Panc1 (cell line): ENCODE measurements around the gene STAM. TPM values are rescaled to one million over a fixed set of nuclear protein-coding genes. Genes with fewer than 3 reads are reported as not detected.

Experiments
- ATAC-seq: fragments of 200-7000 bp; cut with Tn5 transposase; 2 replicates; pipeline ENCODE4 v1.9.1; 2020; ENCODE audit warnings: mild to moderate bottlenecking, moderate library complexity
- BruUV-seq: library from RNA; stranded (reverse); fragments of 400-500 nt; replicated peaks from 2 replicates; lab custom pipeline; 2021; lab: Mats Ljungman, UMichigan
- CTCF ChIA-PET: fragments of 300-600 bp; sonication (Branson Sonifier 250); formaldehyde crosslinking; loops from one replicate; lab custom pipeline; 2022; ENCODE audit warnings: antibody characterized with exemption; lab: Charles Lee
- POLR2A ChIA-PET: fragments of 300-600 bp; sonication (Branson Sonifier 250); formaldehyde crosslinking; loops from one replicate; lab custom pipeline; 2022; ENCODE audit warnings: antibody characterized with exemption; lab: Charles Lee
- DNase-seq: peaks from one replicate; pipeline ENCODE4 v3.0.0-alpha.2; 2010; ENCODE audit warnings: low read depth, low spot score
- H3K27ac ChIP-seq: 2 replicates; pipeline ENCODE4 v1.5.1; 2011; ENCODE audit warnings: mild to moderate bottlenecking, low read length, inconsistent platforms
- H3K27me3 ChIP-seq: fragments of 200-500 bp; sonication (Bioruptor generic); 2 replicates; pipeline ENCODE4 v1.6.0; 2014; ENCODE audit warnings: low read length, inconsistent platforms; ENCODE audit not compliant: control insufficient read depth, insufficient read depth
- H3K36me3 ChIP-seq: fragments of 200-500 bp; sonication (Bioruptor generic); 2 replicates; pipeline ENCODE4 v1.5.1; 2014; ENCODE audit warnings: inconsistent platforms, mild to moderate bottlenecking, low read length, moderate library complexity; ENCODE audit not compliant: control insufficient read depth, insufficient read depth
- H3K4me1 ChIP-seq: 2 replicates; pipeline ENCODE4 v1.5.1; 2011; ENCODE audit warnings: inconsistent platforms, mild to moderate bottlenecking, low read length, moderate library complexity; ENCODE audit not compliant: control insufficient read depth, insufficient read depth
- H3K4me3 ChIP-seq, 2 experiments: 2 replicates each; pipeline ENCODE4 v1.5.1; 2011 to 2012; ENCODE audit warnings: low read depth in 2 of 2, low read length in 2 of 2, mild to moderate bottlenecking in 2 of 2, inconsistent platforms in 1 of 2, moderate library complexity in 1 of 2
- H3K9me3 ChIP-seq: fragments of 200-500 bp; sonication (Bioruptor generic); 2 replicates; pipeline ENCODE4 v1.5.1; 2014; ENCODE audit warnings: low read depth, mild to moderate bottlenecking, inconsistent platforms, low read length, moderate library complexity; ENCODE audit not compliant: control insufficient read depth, insufficient read depth
- POLR2AphosphoS5 ChIP-seq: IDR thresholded peaks from 2 replicates; pipeline ENCODE4 v1.6.1; 2012; ENCODE audit warnings: mild to moderate bottlenecking, low read depth, low read length, moderate library complexity
- SIN3A ChIP-seq: IDR thresholded peaks from 2 replicates; pipeline ENCODE4 v1.6.1; 2012; ENCODE audit warnings: low read depth, mild to moderate bottlenecking, low read length, moderate library complexity, borderline replicate concordance; ENCODE audit not compliant: insufficient read depth
- TCF7L2 ChIP-seq: IDR thresholded peaks from 2 replicates; pipeline ENCODE4 v1.6.1; 2011; ENCODE audit warnings: mild to moderate bottlenecking, low read depth, low read length, inconsistent platforms
- in situ Hi-C: cut with HindIII; loops from 2 replicates; pipeline ENCODE4 v1.10.0; 2016; ENCODE audit warnings: low sequenced_read_pairs, low pct_unique_long_range_greater_than_20kb
- intact Hi-C: fragments of 100-400 bp; cut with micrococcal nuclease; formaldehyde crosslinking; loops from one replicate; pipeline ENCODE4 v1.10.0; 2022; ENCODE audit not compliant: unreplicated experiment
- total RNA-seq: library from RNA; stranded (reverse); gene quantifications from one replicate; pipeline ENCODE4 v1.2.1, GENCODE V29; 2021; ENCODE audit not compliant: unreplicated experiment
- TF ChIP-seq, protein P1 (sequence below), 2 experiments: IDR thresholded peaks; 2 replicates each; pipeline ENCODE4 v1.6.1; 2011 to 2012; ENCODE audit warnings: low read depth in 2 of 2, control low read depth in 1 of 2, low read length in 1 of 2, mild to moderate bottlenecking in 1 of 2, moderate library complexity in 1 of 2; ENCODE audit not compliant: insufficient read depth in 1 of 2
- TF ChIP-seq, protein P2 (sequence below): fragments of 450-650 bp; IDR thresholded peaks from 2 replicates; pipeline ENCODE4 v1.5.1; 2017; ENCODE audit warnings: mild to moderate bottlenecking

The STAM gene
- total RNA-seq, 1 experiment from 2014 or later: 18.9 TPM

DNA sequence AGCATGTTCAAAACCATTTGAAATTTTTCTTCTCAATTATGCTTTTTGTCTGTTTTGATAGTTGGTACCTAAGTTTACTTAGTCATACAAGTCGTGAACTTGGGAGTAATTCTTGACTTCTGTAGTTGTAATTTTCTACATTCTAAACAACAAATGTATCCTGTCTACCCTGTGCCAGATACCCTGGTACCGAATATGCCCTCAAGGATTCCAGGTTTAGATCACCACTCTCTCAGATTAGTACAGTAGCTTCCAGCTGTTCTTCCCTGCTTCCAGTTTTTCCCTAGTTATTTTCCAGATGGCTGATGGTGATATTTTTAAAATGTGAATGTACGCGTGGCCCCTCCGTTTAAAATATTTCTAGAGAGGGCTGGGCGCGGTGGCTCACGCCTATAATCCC is 6.5 kb downstream of the STAM start:
- ChIA-PET POLR2A (no interaction called here), CTCF (no interaction called here)
- in situ Hi-C loops: no loop called here
- Histone ChIP-seq H3K36me3 (no peaks in the 10 kb centered on the region), H3K27ac (no peak overlapping the region), H3K9me3 (peaks cover 8% of the 10 kb centered on the region; the same call in 1 of the 2 replicates), H3K27me3 (no peaks in the 10 kb centered on the region), H3K4me3 (no peak overlapping the region), H3K4me1 (peaks cover 20% of the 10 kb centered on the region; the same call in 1 of the 2 replicates)
- ATAC-seq (no peak), DNase-seq (no peak)
- intact Hi-C loops: no loop called here
- no TSS peak for BruUV-seq
- TF ChIP-seq, protein P1, sequence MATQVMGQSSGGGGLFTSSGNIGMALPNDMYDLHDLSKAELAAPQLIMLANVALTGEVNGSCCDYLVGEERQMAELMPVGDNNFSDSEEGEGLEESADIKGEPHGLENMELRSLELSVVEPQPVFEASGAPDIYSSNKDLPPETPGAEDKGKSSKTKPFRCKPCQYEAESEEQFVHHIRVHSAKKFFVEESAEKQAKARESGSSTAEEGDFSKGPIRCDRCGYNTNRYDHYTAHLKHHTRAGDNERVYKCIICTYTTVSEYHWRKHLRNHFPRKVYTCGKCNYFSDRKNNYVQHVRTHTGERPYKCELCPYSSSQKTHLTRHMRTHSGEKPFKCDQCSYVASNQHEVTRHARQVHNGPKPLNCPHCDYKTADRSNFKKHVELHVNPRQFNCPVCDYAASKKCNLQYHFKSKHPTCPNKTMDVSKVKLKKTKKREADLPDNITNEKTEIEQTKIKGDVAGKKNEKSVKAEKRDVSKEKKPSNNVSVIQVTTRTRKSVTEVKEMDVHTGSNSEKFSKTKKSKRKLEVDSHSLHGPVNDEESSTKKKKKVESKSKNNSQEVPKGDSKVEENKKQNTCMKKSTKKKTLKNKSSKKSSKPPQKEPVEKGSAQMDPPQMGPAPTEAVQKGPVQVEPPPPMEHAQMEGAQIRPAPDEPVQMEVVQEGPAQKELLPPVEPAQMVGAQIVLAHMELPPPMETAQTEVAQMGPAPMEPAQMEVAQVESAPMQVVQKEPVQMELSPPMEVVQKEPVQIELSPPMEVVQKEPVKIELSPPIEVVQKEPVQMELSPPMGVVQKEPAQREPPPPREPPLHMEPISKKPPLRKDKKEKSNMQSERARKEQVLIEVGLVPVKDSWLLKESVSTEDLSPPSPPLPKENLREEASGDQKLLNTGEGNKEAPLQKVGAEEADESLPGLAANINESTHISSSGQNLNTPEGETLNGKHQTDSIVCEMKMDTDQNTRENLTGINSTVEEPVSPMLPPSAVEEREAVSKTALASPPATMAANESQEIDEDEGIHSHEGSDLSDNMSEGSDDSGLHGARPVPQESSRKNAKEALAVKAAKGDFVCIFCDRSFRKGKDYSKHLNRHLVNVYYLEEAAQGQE (IDR thresholded peaks at IDR 0.05; ENCODE audit: insufficient read depth in 1 of 2, low read depth in 2 of 2, low read length in 1 of 2): no peak
- no peak for TF ChIP-seq TCF7L2
- TF ChIP-seq, protein P2, sequence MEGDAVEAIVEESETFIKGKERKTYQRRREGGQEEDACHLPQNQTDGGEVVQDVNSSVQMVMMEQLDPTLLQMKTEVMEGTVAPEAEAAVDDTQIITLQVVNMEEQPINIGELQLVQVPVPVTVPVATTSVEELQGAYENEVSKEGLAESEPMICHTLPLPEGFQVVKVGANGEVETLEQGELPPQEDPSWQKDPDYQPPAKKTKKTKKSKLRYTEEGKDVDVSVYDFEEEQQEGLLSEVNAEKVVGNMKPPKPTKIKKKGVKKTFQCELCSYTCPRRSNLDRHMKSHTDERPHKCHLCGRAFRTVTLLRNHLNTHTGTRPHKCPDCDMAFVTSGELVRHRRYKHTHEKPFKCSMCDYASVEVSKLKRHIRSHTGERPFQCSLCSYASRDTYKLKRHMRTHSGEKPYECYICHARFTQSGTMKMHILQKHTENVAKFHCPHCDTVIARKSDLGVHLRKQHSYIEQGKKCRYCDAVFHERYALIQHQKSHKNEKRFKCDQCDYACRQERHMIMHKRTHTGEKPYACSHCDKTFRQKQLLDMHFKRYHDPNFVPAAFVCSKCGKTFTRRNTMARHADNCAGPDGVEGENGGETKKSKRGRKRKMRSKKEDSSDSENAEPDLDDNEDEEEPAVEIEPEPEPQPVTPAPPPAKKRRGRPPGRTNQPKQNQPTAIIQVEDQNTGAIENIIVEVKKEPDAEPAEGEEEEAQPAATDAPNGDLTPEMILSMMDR: no peak
- no peak for TF ChIP-seq POLR2AphosphoS5

DNA sequence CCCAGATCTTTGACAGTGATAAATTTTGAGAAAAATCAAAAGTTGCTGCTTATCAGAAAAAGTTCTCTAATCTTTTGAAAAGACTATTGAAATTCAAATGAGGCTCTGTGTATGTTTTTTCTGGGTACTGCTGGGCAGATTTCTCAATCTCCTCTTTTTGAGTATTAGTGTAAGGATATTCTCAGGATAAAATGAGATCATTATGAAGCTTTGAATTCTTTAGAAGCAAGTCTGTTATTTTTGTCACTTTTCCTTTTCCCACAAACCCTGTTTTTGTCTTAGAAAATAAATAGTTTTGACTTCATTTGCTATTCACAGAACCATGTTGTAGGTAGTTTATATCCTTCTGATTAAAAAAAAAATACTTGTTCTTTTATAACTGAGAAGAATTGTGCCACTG is 7.9 kb downstream of the STAM start:
- CTCF ChIA-PET: no interaction called here
- ATAC-seq: no peak
- Histone ChIP-seq H3K27ac (no peak overlapping the region), H3K9me3 (peaks cover 8% of the 10 kb centered on the region; the same call in 1 of the 2 replicates), H3K4me3 (no peak overlapping the region), H3K36me3 (no peaks in the 10 kb centered on the region), H3K4me1 (peaks cover 22% of the 10 kb centered on the region; the same call in 1 of the 2 replicates), H3K27me3 (no peaks in the 10 kb centered on the region)
- intact Hi-C loops (no loop called here), in situ Hi-C loops (no loop called here)
- BruUV-seq: no TSS peak
- no peak for DNase-seq
- POLR2A ChIA-PET: no interaction called here
- TF ChIP-seq SIN3A (no peak), TCF7L2 (no peak), POLR2AphosphoS5 (no peak)
- TF ChIP-seq, protein P1 (IDR thresholded peaks at IDR 0.05; ENCODE audit: insufficient read depth in 1 of 2, low read depth in 2 of 2, low read length in 1 of 2): no peak
- TF ChIP-seq, protein P2: no peak
